Measurements from ENCODE around the gene CAP2. TPM values are rescaled to one million over a fixed set of nuclear protein-coding genes. Genes with fewer than 3 reads are reported as not detected.
"Not testable (repeated sequence)": the region's sequence is repeated elsewhere in the genome, so short reads cannot be mapped to it uniquely, and the experiment has no call there.

The CAP2 gene
- total RNA-seq, 1 experiment from 2014 or later, result 8.2 TPM

DNA sequence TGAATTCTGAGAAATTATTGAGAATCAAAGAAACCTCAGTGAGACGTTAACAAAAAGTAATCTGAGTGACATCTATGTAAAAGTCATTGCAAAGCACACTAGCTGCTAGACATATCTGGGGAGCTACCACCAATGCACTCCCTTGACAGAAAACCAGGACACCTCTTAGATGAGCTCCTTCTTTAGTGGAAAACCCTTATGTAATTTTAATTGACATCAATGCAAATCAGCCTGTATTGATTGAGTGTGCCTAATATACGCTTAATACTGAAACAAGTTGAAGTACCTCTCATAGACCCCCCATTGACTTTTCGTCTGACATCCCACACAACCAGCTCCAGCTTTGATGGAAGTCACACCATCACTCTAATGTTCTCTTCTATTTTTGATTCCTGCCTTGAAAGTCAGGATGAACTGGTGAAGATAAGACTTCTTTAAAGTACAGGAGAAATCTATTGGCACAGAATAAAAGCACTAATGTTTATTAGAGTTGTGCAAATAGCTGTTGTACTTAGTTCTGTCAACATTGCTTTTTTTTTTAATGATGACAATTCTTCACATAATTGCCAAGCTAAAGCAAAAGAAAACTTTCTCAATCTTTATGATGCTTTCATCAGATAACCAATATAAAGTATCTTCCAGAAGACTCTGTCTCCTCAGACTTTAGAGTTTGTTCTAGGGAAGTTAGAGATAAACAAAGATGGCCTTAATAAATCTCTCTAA lies 108.7 kb downstream of the CAP2 start:
- DNase-seq (ENCODE audit: low read depth), result no peak

GRCh38 chr6:17503051-17503450 lies 109.7 kb downstream of the CAP2 start:
- DNase-seq (ENCODE audit: low read depth), result no peak

- DNase-seq (ENCODE audit: low read depth), result no peak
These were observed 110.6 kb downstream of the CAP2 start for GRCh38 chr6:17504005-17504404.

GRCh38 chr6:17505062-17505476 lies 111.7 kb downstream of the CAP2 start:
- no peak for DNase-seq (ENCODE audit: low read depth)

GRCh38 chr6:17505767-17506280 lies 112.4 kb downstream of the CAP2 start:
- DNase-seq (ENCODE audit: low read depth), result peak; percentile 50

- no peak for DNase-seq (ENCODE audit: low read depth)
These were observed 113.1 kb downstream of the CAP2 start for GRCh38 chr6:17506531-17506930.

DNA sequence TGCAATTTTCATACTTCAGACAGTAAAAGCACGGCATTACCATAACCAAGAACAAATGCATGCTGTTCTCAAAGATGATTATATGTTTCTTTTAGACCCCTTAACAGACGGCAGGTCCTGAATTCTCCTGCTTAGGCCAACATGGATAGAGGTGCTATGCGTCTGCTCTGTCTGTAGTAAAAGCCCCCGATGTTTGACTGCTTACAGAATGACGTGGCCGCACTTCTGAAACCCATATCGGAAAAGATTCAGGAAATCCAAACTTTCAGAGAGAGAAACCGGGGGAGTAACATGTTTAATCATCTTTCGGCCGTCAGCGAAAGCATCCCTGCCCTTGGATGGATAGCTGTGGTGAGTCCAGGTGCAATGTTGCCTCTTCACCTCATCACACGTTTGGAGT lies 113.6 kb downstream of the CAP2 start:
- DNase-seq (ENCODE audit: low read depth), result no peak

DNA sequence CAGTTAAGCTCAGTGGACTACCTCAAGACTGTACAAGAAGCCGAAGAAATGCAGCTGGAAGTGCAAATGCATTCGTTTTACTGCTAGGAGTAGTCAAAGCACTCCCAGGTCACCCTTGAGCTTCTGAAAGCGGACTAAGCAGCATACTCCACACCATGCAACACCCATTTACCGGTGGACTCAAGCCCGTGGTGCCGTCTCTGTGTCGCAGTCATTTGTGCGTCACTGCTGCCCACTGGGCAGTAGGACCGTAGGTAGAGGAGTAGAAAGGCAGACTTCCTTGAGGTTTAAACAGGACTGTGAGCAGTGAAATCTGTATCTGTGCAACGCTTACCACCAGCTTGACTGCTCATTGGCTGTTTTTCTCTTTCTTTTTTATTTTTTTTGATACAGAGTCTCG lies 117.7 kb downstream of the CAP2 start:
- no peak for DNase-seq (ENCODE audit: low read depth)

DNA sequence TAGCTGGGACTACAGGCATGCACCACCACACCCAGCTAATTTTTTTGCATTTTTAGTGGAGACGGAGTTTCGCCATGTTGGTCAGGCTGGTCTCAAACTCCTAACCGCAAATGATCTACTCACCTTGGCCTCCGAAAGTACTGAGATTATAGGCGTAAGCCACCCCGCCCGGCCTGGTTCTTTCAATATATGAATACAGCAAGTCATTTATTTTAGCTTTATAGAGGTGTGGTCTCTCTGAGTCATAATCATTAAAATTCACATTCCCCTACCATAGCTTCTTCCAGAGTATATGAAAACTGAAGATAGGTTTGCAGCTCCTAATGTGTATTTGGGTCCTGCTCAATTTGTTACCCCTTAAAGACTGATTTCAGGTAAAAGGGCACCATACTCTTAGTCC lies 118.2 kb downstream of the CAP2 start:
- no peak for DNase-seq (ENCODE audit: low read depth)

GRCh38 chr6:17519120-17519519 lies 125.7 kb downstream of the CAP2 start:
- DNase-seq (ENCODE audit: low read depth), result no peak

GRCh38 chr6:17525637-17526036 lies 132.2 kb downstream of the CAP2 start:
- no peak for DNase-seq (ENCODE audit: low read depth)

GRCh38 chr6:17527076-17527475 lies 133.7 kb downstream of the CAP2 start:
- no peak for DNase-seq (ENCODE audit: low read depth)

- no peak for DNase-seq (ENCODE audit: low read depth)
These were observed 137.0 kb downstream of the CAP2 start for GRCh38 chr6:17530321-17530835.

GRCh38 chr6:17536586-17536985 lies 143.2 kb downstream of the CAP2 start:
- no peak for DNase-seq (ENCODE audit: low read depth)

DNA sequence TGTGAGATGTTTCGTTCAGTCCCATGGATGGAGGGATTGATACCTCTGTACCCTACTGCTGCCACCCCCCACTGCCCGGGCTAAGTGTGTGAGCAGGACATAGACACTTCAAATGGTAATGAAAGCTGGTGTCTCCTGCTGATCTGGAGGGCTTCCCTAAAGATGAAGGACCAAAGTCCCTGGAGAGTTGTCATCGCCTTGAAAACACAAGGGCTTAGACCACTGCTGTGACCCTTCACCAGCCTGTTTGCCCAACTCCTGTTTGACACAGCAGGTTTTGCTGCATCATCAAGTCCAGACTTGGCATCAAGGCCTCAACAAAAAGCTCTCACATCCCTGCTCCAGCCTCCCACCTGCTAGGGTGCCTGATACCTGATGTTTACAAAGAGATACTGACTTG lies 148.8 kb downstream of the CAP2 start:
- no peak for DNase-seq (ENCODE audit: low read depth)

GRCh38 chr6:17545681-17546080 lies 152.3 kb downstream of the CAP2 start:
- DNase-seq (ENCODE audit: low read depth), result not testable (repeated sequence)

DNA sequence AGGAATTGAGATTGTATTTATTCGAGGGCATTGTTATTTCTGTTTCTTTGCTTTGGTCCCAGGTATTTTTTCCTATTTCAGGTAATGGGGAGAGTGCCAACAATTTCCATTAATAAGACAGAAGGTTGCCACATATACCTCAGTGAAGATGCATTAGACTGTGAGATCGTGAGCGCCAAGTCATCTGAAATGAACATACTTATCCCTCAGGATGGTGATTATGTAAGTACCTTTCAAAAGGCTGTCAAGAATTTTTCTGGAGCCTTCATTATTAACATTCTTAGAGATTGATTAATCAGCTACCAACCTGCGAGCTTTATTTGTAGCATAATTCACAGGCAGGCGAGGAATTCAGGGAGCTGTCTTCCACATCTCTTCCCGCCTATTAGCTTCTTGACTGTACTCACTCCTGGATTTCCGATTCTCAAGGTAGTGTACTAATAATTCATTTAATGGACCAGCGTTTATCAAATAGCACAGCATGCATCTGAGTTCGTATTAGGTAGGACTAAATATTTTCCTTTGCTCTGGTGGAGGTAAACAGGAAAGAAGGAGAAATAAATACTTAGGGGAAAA lies 158.1 kb downstream of the CAP2 start:
- DNase-seq (ENCODE audit: low read depth), result no peak

DNA sequence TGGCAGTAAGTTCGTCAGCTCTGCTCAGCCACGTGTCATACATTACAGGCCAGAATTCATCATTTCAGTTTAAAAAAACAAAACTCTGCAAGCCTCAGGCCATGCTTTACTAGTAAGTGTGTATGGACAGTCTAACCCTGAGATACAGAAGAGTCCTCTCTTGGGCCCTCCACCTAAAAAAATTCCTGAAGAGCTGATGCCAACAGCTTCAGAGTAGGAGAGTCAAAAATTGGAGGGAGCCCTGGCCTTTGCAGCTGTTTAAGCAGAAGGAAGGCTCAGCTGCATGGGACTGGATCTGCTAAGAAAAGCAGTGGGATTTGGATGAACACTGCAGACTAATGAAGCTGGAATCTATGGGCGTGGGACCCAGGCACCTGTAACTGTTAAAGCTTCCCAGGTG lies 159.5 kb downstream of the CAP2 start:
- DNase-seq (ENCODE audit: low read depth), result no peak

DNA sequence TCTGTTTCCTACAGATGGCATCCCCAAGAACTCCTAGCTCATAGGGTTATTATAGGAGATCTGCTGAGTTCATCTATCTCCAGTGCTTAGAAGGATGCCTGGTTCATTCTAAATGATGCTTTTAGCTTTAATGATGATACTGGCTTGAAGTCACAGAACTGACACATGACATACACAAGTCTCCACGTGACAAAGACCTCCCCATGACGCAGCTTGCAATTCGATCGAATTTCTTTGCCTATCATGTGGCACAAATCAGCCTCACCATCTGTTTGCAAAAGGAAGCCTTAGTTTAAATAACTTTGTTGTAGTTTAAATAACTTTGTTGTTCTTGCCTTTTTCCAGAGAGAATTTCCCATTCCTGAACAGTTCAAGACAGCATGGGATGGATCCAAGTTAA lies 162.6 kb downstream of the CAP2 start:
- DNase-seq (ENCODE audit: low read depth), result no peak

DNA sequence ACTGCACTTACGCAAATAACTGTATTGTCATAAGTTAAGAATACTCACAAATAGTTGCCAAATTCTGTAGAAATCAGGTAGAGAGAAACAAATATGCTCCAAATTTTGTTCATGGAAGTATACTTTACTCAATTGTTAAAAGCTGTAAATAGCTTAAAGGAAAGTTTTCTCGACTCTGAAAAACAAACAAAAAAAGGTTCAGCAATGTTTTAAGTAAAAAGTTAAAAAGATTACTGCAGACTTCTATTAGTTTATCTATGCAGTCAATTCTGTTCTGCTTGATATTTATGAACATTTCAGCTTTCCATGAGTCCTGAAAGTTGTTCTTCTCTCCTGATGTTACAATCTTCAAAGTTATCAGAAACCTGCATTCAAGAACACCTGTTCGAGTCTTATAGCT lies 169.2 kb downstream of the CAP2 start:
- DNase-seq (ENCODE audit: low read depth), result no peak

GRCh38 chr6:17565399-17565798 lies 172.0 kb downstream of the CAP2 start:
- no peak for DNase-seq (ENCODE audit: low read depth)

DNA sequence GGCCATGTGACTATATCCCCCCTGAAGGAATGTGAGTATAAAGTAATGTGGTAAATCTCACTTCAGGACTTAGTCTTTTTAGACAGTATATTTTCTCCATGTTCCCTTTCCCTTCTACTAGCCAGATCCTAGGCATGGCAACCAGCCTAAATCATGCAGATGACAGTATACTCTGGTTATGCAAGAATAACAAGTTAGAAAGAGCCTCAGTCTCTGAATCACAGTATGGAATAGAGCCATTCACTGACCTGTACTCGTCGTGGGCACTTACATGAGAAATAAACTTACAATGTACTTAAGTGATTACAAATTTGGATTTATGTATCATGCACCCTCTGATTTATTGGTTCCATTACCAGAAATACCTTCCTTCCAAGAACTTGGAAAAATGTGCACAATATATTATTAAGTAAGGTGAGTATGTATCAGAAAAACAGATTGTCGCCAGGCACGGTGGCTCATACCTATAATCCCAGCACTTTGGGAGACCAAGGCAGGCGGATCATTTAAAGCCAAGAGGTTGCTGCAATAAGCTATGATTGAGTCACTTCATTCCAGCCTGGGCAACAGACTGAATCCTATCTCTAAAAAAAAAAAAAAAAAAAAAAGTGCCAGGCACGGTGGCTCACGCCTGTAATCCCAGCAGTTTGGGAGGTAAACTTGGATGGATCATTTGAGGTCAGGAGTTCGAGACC lies 181.6 kb downstream of the CAP2 start:
- peak; percentile 23 for DNase-seq (ENCODE audit: low read depth)

Data from HT1080 (cell line).